Measurements from ENCODE around the gene TREML4.
"Not testable (repeated sequence)": the region's sequence is repeated elsewhere in the genome, so short reads cannot be mapped to it uniquely, and the experiment has no call there.

Gene TREML4, protein sequence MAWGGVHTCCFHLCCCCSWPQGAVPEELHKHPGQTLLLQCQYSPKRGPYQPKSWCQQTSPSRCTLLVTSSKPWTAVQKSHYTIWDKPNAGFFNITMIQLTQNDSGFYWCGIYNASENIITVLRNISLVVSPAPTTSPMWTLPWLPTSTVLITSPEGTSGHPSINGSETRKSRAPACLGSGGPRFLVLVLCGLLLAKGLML

DNA sequence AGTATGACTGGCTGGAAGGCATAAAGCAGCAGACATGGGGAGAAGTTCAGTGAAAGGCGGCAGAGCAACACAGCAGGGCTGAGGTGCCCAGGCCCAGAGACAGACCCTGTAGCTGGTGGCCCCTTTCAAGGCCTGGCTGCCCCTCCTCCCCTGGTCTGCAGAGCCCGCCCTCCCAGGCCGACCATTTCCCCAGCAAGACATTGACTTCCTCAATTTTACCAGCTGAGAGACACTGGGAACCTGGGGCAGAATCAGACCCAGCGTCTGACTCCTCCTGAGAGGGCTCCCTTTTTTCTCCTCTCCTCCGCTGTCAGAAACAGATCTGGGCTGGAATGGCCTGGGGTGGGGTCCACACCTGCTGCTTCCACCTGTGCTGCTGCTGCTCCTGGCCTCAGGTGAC lies at the start of gene TREML4:
Gene TREML4, plus strand, starts transcription at position 254 of the 400 bp plus-strand sequence. Its CDS starts 79 bp downstream, at position 333.
- no peak for DNase-seq (ENCODE audit: low read depth in 2 of 2, low spot score in 1 of 2)

DNA sequence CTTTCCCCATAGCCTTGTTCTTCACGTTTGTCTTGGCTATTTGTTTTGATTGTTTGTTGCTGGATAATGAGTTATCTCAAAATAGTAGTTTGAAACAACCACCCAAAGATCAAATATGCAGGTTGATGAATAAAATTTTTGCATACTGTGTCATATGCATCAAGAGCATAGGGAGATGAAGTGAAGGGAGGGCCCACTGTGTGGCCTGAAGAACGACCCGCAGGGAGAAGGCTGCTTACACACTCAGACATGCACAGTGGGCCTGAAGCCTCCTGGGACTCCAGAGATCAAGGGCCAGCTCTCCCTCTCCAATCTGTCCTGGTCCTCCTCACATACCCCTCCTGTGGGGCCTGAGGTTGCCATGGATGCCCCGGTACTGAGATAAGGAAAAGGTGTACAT lies 49.0 kb upstream of the TREML4 start:
- DNase-seq (ENCODE audit: low read depth in 2 of 2, low spot score in 1 of 2) = no peak

DNA sequence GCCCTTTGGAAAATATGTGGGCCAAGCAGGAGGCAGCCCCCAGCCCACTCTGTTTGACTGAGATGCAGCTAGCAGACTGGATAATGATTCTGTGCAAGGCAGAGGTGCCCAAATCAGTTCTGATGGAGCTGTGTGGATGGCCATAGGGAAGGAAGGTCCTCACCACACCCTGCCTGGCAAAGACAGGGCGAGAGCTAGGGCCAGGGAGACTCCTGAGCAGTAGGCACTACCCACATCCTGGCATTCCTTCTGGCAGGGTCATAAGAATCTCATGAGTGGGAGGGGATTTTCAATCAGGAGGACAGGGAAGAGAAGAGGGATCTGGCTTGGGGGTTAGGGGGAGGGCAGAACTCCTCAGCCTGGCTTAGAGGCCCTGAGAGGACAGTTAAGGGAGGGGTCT lies 46.6 kb upstream of the TREML4 start:
- DNase-seq (ENCODE audit: low read depth in 2 of 2, low spot score in 1 of 2) = no peak

DNA sequence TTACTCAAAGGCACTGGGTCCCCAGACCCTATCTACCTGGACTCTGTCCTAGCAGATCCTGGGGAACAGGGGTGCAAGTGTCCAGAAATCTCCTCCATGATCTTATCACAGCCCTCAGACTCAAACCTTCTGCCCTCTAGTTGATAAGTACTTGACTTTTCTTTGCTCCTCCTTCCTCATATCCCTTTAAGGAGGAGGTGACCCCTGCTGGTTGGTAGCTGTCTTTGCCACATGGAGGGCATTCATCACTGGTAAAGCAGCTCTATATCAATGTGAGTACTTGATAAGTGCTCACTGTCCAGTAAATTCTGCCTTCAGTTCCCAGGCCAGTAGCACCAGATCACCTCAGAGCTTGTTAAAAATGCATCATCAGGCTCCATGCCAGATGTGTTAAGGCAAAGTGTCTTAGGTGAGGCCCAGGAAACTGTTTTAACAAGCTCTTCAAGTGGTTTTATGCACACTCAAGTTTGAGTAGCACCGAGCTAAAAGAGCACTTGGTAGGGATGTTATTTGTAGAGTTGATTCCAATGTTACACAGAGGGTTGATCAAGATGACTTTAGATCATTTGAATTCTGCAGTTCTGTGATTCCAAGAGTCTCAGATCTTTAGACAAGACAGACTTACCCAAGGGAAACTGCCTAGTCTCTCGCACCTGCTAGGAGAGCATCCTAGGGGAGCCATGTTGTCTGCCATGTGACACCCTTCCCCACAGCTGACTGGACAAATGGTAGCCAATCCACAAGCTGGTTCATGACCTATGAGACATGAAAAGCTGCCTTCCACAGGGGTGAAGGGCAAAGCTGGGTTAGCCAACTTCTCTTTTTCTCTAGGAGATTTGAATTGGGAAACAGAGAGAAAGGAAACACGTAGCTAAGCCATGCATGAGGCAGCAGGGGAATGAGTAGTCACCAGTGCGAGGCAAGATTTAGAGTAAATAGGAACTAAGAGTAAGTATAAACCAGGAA lies 45.8 kb upstream of the TREML4 start:
- DNase-seq (ENCODE audit: low read depth in 2 of 2, low spot score in 1 of 2) = no peak

DNA sequence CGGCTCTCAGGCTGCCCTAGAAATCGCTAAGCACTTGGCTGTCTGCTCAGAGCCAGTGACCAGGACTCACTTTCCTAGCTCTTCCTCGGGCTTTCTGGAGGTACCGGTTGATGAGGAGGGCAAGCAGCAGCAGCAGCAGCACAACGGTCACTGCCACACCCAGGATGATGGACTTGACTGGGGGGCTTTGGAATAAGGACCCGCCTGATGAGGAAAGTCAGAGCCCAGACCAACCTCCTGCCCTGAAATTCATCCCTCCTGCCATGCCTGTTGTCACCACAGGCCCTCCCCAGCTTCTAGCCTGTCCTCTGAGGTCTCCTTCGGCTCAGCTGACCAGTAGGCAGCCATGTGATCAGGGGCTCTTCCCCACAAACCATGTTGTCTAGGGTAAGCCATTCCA lies 43.4 kb upstream of the TREML4 start:
- no peak for DNase-seq (ENCODE audit: low read depth in 2 of 2, low spot score in 1 of 2)

DNA sequence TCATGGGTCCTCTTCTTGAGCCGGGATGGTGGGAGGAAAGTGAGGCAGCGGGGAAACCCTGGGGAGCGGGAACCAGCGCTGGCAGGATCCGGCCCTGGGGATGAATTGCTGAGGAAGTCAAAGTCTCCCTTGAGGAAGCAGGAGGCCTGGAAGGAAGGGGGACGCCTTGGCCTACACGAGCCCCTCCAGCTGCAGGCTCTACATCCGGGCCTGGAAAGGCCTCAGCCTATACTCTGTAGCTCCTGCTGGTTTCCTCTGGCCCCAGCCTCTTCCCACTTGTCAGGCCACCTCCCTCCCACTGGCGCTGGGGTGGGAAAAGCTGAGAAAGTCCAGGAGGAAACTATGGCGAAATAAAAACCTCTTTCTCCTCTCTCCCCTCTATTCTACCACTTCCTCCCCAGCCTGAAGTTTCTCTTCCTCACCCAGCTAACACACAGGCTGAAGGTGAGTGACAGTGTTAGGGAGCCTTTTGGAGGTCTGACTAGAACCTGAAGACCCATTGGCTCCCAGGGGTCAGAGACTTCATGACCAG lies 42.1 kb upstream of the TREML4 start:
- DNase-seq (ENCODE audit: low read depth in 2 of 2, low spot score in 1 of 2) = no peak

DNA sequence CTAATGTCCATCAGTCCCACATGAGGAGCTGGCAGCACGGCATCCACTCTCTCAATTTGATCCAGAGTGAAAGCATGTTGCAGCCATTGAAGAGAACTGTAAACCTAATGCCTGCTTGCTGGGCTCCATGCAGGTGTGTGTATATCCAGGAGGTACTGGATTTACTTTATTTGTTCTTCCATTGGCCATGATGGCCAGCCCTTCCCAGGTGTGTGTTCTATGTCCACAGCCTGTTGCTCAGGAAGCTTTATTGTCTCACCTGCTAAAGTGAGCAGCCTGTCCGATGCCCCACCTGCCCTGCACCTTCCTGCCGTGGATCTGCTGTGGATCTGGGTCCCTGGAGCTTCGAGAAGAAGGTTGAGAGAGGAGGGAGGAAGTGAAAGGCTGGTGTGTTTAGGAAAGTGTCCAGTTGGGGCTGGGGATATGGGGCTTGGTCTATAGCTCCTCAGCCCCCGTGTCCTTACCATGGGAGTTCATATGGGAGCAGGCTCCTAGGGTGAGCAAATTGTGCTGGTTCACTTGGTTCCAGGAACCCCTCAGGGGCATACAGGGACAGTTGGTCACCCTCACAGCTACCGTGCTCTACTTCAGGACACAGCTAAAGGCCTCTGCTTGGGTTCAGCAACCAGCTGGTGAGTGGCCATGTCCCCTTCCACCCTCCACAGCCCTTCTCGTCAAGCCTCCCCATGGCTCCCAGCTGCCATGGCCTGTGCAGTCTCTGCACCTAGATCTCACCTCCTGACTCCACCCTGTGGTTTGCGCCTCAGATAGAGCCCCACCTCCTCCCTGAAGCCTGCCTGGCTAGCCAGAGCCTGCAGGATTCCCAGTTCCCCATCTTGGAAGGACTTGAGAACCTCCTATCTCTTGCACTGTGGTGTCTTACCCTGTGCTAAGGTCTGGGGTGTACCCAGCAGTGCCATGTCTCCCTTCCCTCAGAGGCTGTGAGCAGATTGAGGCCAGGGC lies 39.9 kb upstream of the TREML4 start:
- no peak for DNase-seq (ENCODE audit: low read depth in 2 of 2, low spot score in 1 of 2)

DNA sequence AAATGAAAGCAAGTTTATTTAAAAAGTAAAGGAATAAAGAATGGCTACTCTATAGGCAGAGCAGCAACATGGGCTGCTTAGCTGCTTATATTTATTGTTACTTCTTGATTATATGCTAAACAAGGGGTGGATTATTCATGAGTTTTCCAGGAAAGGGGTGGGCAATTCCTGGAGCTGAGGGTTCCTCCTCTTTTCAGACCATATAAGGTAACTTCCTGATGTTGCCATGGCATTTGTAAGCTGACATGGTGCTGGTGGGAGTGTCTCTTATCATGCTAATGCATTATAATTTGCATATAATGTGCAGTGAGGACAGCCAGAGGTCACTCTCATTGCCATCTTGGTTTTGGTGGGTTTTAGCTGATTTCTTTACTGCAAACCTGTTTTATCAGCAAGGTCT lies 39.1 kb upstream of the TREML4 start:
- not testable (repeated sequence) for DNase-seq (ENCODE audit: low read depth in 2 of 2, low spot score in 1 of 2)

DNA sequence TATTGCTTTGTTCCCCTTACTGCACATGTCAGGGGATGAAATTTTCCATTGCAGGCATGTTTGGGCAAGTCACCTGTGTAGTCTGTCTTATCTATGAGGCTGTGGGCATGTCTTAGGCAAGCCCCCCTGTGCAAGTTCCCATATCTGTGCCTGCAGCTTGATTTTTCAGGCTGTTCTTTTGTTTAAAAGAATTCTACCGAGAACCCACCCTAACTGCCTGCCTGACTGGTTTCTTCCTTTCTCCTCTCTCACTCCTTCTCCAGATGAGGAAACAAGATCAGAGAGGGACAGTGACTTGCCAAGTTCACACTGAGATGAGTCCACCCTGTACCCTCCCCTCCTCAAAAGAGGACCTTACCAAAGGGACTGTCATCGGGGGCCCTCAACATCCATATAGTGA lies 38.2 kb upstream of the TREML4 start:
- DNase-seq (ENCODE audit: low read depth in 2 of 2, low spot score in 1 of 2) = no peak

DNA sequence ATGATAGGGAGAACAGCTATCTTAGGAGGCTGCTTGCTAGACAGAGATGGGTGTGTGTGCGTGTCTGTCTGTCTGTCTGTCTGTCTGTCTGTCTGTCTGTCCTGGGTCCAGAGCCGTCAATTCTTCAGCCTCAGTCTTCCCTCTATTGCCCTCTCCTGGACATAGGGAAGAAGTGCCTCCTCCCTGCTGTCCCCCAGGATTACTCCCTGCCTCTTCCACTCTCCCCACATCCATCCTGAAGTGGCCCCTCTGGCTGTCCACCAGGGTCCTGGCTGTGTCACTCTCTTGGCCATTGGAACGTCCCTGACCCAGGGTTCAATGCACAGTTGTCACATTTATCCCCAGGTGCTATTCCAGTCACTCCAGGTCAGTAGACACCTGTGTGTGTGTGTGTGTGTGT lies 37.4 kb upstream of the TREML4 start:
- no peak for DNase-seq (ENCODE audit: low read depth in 2 of 2, low spot score in 1 of 2)

DNA sequence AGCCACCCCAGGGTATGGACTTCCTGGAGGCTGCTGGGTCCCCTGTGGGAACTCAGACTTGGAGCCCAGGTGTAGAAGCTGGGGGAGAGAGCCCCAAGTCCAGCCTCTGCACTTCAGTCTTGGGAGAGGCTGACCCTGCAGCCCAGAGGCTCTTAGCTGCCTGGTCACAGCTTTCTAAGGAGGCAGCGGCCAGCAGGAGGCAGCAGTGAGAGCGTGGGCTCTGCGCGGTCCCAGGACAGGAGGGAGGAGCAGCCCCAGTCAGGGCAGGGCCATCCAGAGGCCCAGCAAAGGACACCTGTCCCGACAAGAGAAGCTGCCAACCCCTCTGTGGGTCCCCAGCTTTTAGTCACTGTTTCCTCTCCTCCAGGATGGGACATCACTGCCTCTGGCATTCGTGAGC lies 36.6 kb upstream of the TREML4 start:
- no peak for DNase-seq (ENCODE audit: low read depth in 2 of 2, low spot score in 1 of 2)

DNA sequence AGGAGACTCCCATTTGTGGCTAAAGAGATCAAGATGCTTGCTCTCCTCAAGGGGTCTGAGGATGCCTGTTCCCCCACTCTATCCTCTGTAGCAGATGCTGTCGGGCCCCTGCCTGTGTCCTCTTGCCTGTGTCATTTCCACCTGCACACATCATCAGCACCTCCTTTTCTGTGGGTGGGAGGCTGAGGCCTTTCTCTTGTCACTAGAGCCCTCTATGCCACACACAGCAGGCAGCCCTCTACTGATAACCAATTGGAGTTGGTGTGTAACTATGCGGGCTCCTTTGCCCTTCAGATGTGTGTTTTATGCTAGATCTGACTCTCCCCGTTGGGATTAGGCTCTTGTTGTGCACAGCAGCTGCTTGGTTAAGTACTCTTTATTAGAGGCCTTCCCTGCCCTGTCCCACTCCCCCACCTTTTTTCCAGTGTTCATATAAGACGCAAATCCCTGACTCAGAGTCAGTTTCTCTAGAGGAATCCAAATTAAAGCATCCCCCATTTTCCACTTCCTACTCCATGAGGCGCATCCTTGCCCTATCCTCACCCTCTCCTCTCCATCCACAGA lies 34.9 kb upstream of the TREML4 start:
- no peak for DNase-seq (ENCODE audit: low read depth in 2 of 2, low spot score in 1 of 2)

DNA sequence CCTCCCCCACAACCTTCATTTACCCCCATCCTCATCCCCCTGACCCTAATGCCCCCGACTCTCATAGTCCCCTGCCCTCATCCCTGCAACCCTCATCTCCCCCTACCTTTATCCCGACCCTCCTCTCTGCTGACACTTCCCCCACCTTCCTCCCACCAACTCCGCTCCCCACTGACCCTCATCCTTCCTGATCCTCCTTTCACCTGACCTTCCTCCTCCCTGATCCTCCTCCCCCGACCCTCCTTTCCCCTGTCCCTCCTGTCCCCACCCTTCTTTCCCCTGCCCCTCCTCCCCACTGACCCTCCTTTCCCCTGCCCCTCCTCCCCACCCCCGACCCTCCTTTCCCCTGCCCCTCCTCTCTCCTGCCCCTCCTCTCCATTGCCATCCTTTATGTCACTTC lies 34.3 kb upstream of the TREML4 start:
- no peak for DNase-seq (ENCODE audit: low read depth in 2 of 2, low spot score in 1 of 2)

DNA sequence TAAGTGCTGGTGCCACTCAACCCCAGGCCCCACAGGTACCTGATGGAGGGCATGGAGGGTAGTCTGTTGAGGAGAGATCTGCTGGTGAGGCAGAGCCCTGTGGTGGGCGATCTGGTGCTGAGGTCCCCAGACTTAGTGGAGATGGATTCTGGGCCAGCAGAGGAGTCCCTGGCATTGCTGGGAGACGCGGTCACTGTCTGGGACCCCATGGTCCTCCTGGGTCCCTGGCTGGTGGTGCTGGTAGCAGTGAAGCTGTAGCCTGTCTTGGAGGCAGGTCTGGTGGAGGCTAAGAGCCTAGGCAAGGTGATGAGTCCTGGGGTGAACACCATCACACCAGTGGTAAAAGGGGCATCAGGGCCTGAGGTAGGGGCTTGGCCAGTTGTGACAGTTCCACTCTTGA lies 33.8 kb upstream of the TREML4 start:
- DNase-seq (ENCODE audit: low read depth in 2 of 2, low spot score in 1 of 2) = no peak

DNA sequence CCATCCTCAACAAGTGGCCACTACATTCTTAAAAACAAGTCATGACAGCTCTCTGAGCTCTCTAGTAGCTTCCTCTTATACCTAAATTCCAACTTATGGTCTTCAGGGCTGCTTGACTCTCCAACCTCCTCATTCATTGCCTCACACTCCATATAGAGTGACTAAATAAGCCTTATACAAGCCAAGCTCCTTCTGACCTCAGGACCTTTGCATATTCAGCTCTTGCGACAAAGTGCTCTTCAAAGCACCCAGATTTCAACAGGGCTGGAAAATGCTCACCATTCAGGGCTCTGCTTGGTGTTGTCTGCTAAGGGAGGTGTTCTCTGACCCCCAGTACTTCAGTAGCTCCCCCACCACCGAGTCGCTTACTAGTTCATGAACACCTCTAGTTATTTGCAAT lies 30.9 kb upstream of the TREML4 start:
- no peak for DNase-seq (ENCODE audit: low read depth in 2 of 2, low spot score in 1 of 2)

DNA sequence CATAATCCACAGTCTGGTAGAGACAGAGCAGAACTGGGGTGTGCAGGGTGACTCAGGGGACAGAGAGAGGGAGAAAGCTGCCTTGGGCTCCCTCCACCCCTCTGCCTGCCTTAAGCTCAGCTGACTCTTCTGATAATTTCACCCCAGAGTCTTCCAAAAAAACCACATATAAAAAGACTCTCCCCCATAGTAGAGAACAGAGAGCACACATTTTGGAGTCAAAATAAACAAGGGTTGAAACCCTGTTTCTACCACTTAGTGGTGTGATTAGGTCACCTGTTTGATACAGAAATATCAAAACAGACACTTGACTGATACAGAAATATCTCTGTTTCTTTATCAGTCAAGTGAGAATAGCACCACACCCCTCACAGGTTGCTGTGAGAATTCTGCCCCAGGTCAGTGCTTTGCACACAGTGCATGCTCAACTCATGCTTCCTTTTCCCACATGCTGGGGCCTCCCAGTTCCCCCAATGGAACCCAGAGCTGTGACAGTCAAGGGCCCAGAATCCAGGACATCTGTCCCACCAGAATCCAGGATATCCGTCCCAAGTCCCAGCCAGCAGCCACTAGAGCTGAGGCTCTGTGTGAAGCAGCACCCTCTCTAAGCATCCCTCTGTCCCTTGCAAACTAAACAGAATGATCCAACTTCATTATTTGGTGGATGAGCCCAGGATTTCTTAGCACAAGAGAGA lies 28.4 kb upstream of the TREML4 start:
- no peak for DNase-seq (ENCODE audit: low read depth in 2 of 2, low spot score in 1 of 2)

DNA sequence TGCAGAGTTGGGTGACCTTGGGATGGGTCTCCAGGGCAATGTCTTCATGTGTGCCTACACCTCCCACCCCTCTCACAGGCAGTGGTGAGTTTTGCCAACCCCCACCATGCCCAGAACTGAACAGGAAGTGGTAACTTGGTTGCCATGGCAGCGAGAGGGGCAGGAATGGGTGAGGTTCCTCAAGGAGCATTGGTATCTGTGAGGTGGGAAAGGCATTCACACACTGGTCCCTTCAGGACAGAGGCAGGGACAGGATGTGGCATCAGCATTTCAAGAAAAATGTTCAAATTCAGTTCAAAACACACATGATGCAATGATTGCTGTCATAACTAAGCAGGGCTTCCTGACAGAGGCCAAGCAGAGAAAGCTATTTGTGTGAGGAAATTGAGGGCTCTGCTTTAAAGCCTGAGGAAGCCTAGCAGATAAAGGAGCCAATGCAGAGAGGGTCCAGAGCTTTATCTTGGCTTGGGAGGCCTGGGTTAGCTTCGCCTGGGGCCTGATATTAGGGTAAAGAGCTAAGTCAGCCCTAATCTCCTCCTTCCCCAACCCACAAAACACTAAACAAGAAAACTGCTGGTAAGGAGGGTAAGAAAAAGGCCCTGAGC lies 27.8 kb upstream of the TREML4 start:
- DNase-seq (ENCODE audit: low read depth in 2 of 2, low spot score in 1 of 2) = peak; percentile 31 to 41

DNA sequence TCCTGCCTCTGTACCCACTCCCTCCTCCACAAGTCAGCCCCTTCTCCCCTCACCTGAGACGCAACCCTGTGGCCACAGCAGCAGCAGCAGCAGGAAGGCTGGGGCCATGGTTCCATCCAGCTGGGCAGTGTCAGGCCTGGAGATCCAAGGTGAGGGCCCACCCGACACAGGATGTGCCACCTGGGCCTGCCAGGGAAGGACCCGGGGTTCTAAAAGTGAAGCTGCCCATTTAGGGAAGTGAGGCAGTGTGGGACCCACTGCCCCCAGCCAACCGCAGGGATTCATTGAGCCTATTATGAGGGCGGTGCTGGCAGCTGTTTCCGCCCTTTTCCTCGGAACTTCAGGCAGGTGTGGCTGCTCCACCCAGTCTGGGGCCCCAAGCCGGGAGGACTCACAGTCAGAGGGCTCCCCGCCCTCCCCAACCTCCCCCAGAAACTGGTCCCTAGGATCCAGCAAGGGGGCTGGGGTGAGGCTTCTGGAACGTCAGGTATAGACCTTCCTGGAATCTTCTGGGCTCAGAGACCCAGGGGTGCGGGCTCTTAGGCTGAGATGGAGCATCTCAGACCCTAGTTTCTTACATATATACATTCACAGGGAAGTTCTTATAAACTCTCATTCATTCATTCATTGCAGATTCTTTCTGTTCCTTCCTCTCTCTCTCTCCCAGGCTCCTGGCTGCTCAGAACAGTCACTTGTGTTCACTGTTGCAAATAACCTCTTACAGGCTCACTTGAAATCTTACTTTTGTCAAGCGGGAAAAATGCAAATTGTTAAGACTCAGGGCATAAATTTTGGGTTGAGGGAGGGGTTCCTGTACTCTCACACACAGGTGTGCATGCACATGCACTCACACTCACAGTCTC lies 27.0 kb upstream of the TREML4 start, which contains the start of gene TREML2:
Gene TREML2, minus strand, starts transcription at position 249 of the 863 bp plus-strand sequence. Its CDS starts 141 bp downstream, at position 108.
- DNase-seq (ENCODE audit: low read depth in 2 of 2, low spot score in 1 of 2) = no peak

DNA sequence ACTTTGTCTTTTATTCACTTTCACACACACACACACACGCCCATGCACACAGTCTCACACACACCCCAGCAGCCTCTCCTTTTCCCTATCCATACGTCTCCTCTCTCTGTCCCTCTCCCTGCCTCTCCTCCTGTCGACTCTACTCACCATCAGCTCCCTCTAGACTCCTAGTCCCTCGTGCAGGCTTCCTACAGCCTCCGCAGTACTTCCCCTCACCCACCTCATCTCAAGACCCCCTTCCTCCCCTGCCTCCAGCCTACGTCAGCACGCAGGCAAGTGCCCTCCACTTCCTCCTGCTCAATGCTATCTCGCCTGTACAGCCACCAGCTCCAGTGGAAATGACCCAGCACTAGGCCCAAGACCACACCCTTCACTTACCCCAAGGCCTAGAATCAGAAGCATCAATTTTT lies 26.4 kb upstream of the TREML4 start:
- DNase-seq (ENCODE audit: low read depth in 2 of 2, low spot score in 1 of 2) = no peak
